ENCODE results near the gene NEUROD2.

Gene NEUROD2

GRCh38 chr17:39623356-39623950 lies 15.7 kb upstream of the NEUROD2 start:
- no peak overlapping the region for H3K4me3 ChIP-seq (ENCODE audit: low read depth, low read length)
- H3K36me3 ChIP-seq, result no peaks in the 10 kb centered on the region
- DNase-seq, result peak; percentile 87
- H3K27me3 ChIP-seq, result peaks cover 21% of the 10 kb centered on the region
- no peaks in the 10 kb centered on the region for H3K9me3 ChIP-seq
- peak; percentile 93 for TF ChIP-seq CTCF (IDR thresholded peaks at IDR 0.05; ENCODE audit: low read depth, low read length)
- H3K4me1 ChIP-seq, result no peaks in the 10 kb centered on the region

DNA sequence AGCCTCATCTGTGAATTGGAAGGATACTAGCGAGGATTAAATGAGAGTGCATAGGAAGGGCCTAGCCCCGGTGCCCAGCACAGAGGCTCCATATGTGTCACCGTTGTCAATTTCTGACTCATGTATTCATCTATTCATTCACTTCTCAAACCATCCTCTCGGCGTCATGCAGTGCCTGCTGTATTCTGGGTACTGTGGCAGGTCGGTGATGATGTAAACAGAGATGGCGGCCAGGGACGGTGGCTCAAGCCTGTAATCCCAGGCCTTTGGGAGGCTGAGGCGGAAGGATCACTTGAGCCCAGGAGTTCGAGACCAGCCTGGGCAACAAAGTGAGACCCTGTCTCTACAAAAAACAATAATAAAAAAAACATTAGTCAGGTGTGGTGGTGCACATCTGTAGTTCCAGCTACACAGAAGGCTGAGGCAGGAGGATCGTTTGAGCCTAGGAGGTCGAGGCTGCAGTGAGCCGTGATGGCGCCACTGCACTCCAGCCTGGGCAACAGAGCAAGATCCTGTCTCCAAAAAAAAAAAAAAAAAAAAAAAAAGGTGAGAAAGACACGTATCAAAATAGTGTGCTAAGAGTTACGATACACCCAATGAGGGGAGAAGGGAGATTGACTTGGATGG lies 14.8 kb upstream of the NEUROD2 start:
- TF ChIP-seq CTCF (IDR thresholded peaks at IDR 0.05; ENCODE audit: low read depth, low read length), result no peak
- DNase-seq, result no peak
- Histone ChIP-seq H3K27me3 (peaks cover 16% of the 10 kb centered on the region), H3K36me3 (no peaks in the 10 kb centered on the region), H3K4me3 (ENCODE audit: low read depth, low read length) (peak overlapping the region; percentile 22), H3K4me1 (no peaks in the 10 kb centered on the region), H3K9me3 (no peaks in the 10 kb centered on the region)

DNA sequence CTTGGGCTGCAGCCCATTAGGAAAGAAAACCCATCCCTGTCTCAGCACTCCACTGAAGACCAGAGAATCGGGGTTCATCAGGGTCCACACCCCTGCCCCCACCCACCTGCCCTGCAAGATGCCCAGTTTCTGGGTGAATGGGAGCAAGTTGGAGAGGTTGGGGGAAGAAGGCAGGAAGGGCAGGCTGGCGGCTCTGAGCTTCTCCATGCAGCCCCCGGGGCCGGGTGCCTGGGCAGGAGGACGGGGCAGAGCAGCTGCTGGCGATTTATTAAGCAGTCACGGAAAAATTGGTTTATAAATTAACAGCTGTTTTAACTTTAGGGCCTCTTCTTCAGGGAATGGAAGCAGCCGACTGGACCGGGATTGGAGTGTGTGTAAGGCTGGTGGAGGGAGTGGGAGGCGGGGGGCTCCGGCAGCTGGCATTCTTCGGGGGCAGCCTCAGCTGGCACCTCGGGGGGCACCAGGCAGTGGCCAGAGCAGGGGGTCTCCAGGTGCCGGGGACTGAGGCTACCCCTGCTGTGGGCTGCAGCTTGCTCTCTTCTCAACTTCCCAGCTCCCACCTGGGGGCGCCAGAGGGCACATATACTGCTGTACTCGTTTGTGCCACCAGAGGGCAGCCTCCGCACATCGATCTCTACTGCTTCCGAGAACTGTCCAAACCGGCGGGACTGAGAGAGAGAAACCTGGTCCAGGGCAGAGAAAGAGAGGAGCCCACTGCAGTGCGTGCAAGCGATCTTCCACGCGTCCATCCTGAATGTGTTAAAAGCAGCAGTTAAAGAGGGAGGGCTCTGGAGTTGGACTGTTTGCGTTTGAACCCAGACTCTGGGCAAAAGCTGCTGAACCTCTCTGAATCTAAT lies 14.0 kb upstream of the NEUROD2 start:
- Histone ChIP-seq H3K4me1 (peaks cover 7% of the 10 kb centered on the region), H3K9me3 (no peaks in the 10 kb centered on the region; the same call in 1 of the 2 replicates), H3K27me3 (peaks cover 16% of the 10 kb centered on the region), H3K4me3 (ENCODE audit: low read depth, low read length) (peak overlapping the region; percentile 22), H3K36me3 (no peaks in the 10 kb centered on the region)
- peak; percentile 100 for TF ChIP-seq CTCF (IDR thresholded peaks at IDR 0.05; ENCODE audit: low read depth, low read length)
- DNase-seq, result peak; percentile 83

GRCh38 chr17:39619786-39620101 lies 12.0 kb upstream of the NEUROD2 start:
- Histone ChIP-seq H3K36me3 (no peaks in the 10 kb centered on the region), H3K4me3 (ENCODE audit: low read depth, low read length) (no peak overlapping the region), H3K4me1 (peaks cover 7% of the 10 kb centered on the region), H3K9me3 (no peaks in the 10 kb centered on the region; the same call in 1 of the 2 replicates), H3K27me3 (peaks cover 9% of the 10 kb centered on the region)
- no peak for DNase-seq
- no peak for TF ChIP-seq CTCF (IDR thresholded peaks at IDR 0.05; ENCODE audit: low read depth, low read length)

- TF ChIP-seq CTCF (IDR thresholded peaks at IDR 0.05; ENCODE audit: low read depth, low read length), result no peak
- Histone ChIP-seq H3K9me3 (no peaks in the 10 kb centered on the region; the same call in 1 of the 2 replicates), H3K36me3 (no peaks in the 10 kb centered on the region), H3K4me3 (ENCODE audit: low read depth, low read length) (no peak overlapping the region), H3K27me3 (peaks cover 9% of the 10 kb centered on the region), H3K4me1 (peaks cover 7% of the 10 kb centered on the region)
- no peak for DNase-seq
Observed at GRCh38 chr17:39618956-39619785, 11.5 kb upstream of the NEUROD2 start.
